Progenitor cell of endocrine pancreas (in vitro differentiated cells): ENCODE data around the gene DGKI. TPM values are rescaled to one million over a fixed set of nuclear protein-coding genes. Genes with fewer than 3 reads are reported as not detected.
"Not testable (repeated sequence)": the region's sequence is repeated elsewhere in the genome, so short reads cannot be mapped to it uniquely, and the experiment has no call there.

Experiments used
- DNase-seq: peaks from one replicate; pipeline ENCODE4 v3.0.0; 2021; ENCODE audit warnings: low spot score; ENCODE audit not compliant: unreplicated experiment
- H3K27ac Mint-ChIP-seq: 2 replicates; pipeline ENCODE4 v1.8.0; 2021; ENCODE audit warnings: mild to moderate bottlenecking, moderate library complexity, mixed read lengths
- H3K27me3 Mint-ChIP-seq: 2 replicates; pipeline ENCODE4 v1.8.0; 2021; ENCODE audit warnings: mixed read lengths
- H3K36me3 Mint-ChIP-seq: 2 replicates; pipeline ENCODE4 v1.8.0; 2022; ENCODE audit warnings: mixed read lengths; ENCODE audit not compliant: insufficient read depth
- H3K4me1 Mint-ChIP-seq: 2 replicates; pipeline ENCODE4 v1.8.0; 2021; ENCODE audit warnings: low read depth, mixed read lengths
- H3K4me3 Mint-ChIP-seq: 2 replicates; pipeline ENCODE4 v1.8.0; 2021; ENCODE audit warnings: low read depth, mild to moderate bottlenecking, moderate library complexity, mixed read lengths
- H3K9me3 Mint-ChIP-seq: 2 replicates; pipeline ENCODE4 v1.8.0; 2021; ENCODE audit warnings: low read depth, mixed read lengths
- total RNA-seq: library from RNA; stranded (reverse); gene quantifications from 2 replicates; pipeline ENCODE4 v1.2.1, GENCODE V29; 2021
- TF ChIP-seq, protein P1 (sequence below): fragments of 200-600 bp; sonication (generic); IDR thresholded peaks from one replicate; pipeline ENCODE4 v1.5.0; 2021; ENCODE audit warnings: antibody characterized with exemption, mild to moderate bottlenecking; ENCODE audit not compliant: unreplicated experiment

DGKI gene
- total RNA-seq, 1 donor from 2014 or later, result 0.41 TPM

DNA sequence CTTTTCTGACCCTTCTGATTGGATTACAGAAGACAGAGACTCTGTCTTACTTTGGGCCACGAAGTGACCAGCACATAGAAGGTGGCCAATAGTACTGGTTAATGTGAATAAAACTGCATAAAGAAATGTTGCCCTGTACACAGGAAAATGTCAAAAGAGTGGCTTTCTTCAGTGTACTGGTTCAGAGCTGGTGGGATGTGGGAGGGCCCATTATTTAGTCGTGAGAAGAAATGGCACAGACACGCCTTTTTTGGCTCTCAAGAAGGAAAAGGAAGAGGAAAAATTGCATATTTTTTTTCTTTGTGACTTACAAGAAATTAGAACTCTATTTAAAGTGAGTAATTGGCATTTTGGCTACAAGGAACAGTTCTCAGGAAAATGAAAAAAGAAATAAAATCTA is 129.7 kb downstream of the DGKI start:
- no peaks in the 10 kb centered on the region for H3K9me3 Mint-ChIP-seq
- DNase-seq, result no peak
- H3K36me3 Mint-ChIP-seq, result no peaks in the 10 kb centered on the region
- no peaks in the 10 kb centered on the region for H3K4me1 Mint-ChIP-seq
- no peak overlapping the region for H3K27ac Mint-ChIP-seq
- TF ChIP-seq, protein P1, sequence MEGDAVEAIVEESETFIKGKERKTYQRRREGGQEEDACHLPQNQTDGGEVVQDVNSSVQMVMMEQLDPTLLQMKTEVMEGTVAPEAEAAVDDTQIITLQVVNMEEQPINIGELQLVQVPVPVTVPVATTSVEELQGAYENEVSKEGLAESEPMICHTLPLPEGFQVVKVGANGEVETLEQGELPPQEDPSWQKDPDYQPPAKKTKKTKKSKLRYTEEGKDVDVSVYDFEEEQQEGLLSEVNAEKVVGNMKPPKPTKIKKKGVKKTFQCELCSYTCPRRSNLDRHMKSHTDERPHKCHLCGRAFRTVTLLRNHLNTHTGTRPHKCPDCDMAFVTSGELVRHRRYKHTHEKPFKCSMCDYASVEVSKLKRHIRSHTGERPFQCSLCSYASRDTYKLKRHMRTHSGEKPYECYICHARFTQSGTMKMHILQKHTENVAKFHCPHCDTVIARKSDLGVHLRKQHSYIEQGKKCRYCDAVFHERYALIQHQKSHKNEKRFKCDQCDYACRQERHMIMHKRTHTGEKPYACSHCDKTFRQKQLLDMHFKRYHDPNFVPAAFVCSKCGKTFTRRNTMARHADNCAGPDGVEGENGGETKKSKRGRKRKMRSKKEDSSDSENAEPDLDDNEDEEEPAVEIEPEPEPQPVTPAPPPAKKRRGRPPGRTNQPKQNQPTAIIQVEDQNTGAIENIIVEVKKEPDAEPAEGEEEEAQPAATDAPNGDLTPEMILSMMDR, result no peak
- no peak overlapping the region for H3K4me3 Mint-ChIP-seq
- H3K27me3 Mint-ChIP-seq, result peaks cover 50% of the 10 kb centered on the region

GRCh38 chr7:137716061-137716460 is 130.7 kb downstream of the DGKI start:
- Mint-ChIP-seq H3K4me1 (no peaks in the 10 kb centered on the region), H3K4me3 (no peak overlapping the region), H3K27ac (no peak overlapping the region), H3K27me3 (peaks cover 54% of the 10 kb centered on the region), H3K36me3 (no peaks in the 10 kb centered on the region), H3K9me3 (no peaks in the 10 kb centered on the region)
- TF ChIP-seq, protein P1, result no peak
- no peak for DNase-seq

DNA sequence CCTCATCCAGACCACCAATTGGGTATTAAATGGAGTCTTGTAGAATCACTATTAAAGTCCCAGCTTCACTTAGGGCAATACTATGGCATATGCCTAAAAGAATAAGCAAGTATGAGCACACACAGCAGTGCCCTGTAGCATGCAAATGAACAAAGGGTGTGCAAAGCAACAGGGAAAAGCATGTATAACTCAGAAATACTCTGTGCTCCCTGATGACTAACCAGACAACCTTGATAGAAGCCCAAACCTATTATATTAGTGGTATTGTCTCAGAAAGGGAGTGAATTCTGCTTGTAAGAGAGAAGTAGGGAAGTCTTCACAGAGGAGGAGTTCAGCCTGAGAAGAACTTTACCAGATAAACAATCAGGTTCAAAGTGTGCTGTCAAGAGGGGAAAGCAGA is 131.2 kb downstream of the DGKI start:
- H3K4me3 Mint-ChIP-seq, result no peak overlapping the region
- H3K27me3 Mint-ChIP-seq, result peaks cover 57% of the 10 kb centered on the region
- TF ChIP-seq, protein P1, result no peak
- no peak overlapping the region for H3K27ac Mint-ChIP-seq
- H3K36me3 Mint-ChIP-seq, result no peaks in the 10 kb centered on the region
- no peaks in the 10 kb centered on the region for H3K4me1 Mint-ChIP-seq
- no peak for DNase-seq
- no peaks in the 10 kb centered on the region for H3K9me3 Mint-ChIP-seq

GRCh38 chr7:137715121-137715520 is 131.7 kb downstream of the DGKI start:
- DNase-seq, result no peak
- H3K4me3 Mint-ChIP-seq, result no peak overlapping the region
- H3K36me3 Mint-ChIP-seq, result no peaks in the 10 kb centered on the region
- no peaks in the 10 kb centered on the region for H3K9me3 Mint-ChIP-seq
- no peak overlapping the region for H3K27ac Mint-ChIP-seq
- no peaks in the 10 kb centered on the region for H3K4me1 Mint-ChIP-seq
- TF ChIP-seq, protein P1, result no peak
- peaks cover 57% of the 10 kb centered on the region for H3K27me3 Mint-ChIP-seq

DNA sequence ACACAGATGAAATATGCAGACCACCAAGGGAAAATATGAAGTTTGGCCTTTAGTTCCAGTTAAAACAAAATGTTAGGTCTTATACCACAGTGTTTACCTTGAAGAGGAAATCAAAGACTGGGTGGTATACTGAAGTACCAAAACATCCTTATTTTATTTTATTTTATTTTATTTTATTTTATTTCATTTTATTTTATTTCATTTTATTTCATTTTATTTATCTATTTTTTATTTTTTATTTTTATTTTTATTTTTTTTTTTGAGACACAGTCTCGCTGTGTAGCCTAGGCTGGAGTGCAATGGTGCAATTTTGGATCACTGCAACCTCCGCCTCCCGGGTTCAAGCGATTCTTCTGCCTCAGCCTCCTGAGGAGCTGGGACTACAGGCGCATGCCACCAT is 140.4 kb downstream of the DGKI start:
- H3K4me1 Mint-ChIP-seq, result not testable (repeated sequence)

DNA sequence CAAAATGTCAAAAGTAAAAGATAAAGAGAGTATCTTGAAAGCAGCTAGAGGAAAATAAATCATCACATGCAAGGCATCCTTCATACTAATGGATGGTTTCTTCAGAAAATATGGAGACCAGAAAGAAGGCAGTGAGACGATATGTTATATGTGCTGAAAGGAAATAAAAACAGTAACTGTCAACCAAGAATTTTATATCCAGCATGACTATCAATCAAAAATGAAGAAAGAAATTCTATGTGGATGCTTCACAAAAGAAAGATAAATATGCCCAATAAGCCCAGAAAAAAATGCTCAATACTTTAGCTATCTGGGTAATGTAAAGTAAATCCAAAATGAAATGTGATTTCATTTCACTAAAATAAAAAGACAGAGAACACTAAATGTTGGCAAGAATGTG is 142.1 kb downstream of the DGKI start:
- Mint-ChIP-seq H3K36me3 (no peaks in the 10 kb centered on the region), H3K27me3 (peaks cover 53% of the 10 kb centered on the region), H3K9me3 (peaks cover 16% of the 10 kb centered on the region), H3K4me3 (no peak overlapping the region), H3K27ac (no peak overlapping the region), H3K4me1 (no peaks in the 10 kb centered on the region)
- TF ChIP-seq, protein P1, result no peak
- DNase-seq, result no peak

More for the DNA sequence above, 140.4 kb downstream of the DGKI start:
- not testable (repeated sequence) for H3K36me3 Mint-ChIP-seq, H3K27ac Mint-ChIP-seq, H3K4me3 Mint-ChIP-seq, DNase-seq
- Mint-ChIP-seq H3K27me3 (peaks cover 50% of the 10 kb centered on the region), H3K9me3 (peaks cover 16% of the 10 kb centered on the region)
